ENCODE results near the gene TM9SF1.

DNA sequence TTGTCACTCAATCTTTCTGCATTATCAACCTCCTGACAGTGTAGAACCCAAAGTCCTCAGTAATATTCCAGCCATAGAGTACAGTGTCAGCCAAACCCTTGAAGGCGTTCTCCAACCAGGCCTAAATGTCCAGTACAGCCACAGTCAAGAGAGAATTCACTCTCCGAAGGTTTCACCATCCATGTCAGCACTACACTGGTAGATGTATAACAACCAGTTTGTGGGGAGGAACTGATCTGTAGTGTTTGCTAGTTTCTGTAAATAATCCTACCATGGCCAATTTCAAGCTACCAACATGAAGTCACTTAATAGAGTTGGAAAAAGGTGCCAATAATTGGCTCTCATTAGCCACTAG lies 21.1 kb upstream of the TM9SF1 start:
- TF ChIP-seq, protein P1, sequence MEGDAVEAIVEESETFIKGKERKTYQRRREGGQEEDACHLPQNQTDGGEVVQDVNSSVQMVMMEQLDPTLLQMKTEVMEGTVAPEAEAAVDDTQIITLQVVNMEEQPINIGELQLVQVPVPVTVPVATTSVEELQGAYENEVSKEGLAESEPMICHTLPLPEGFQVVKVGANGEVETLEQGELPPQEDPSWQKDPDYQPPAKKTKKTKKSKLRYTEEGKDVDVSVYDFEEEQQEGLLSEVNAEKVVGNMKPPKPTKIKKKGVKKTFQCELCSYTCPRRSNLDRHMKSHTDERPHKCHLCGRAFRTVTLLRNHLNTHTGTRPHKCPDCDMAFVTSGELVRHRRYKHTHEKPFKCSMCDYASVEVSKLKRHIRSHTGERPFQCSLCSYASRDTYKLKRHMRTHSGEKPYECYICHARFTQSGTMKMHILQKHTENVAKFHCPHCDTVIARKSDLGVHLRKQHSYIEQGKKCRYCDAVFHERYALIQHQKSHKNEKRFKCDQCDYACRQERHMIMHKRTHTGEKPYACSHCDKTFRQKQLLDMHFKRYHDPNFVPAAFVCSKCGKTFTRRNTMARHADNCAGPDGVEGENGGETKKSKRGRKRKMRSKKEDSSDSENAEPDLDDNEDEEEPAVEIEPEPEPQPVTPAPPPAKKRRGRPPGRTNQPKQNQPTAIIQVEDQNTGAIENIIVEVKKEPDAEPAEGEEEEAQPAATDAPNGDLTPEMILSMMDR (IDR thresholded peaks at IDR 0.05 in 8 of 11, conservative IDR thresholded peaks at IDR 0.05 in 3 of 11): no peak
- TF ChIP-seq POLR2A (IDR thresholded peaks at IDR 0.05) (no peak), POLR2AphosphoS5 (IDR thresholded peaks at IDR 0.05) (no peak)
